Pancreas (tissue), 10 donors: ENCODE data around the gene TMOD1. TPM values are rescaled to one million over a fixed set of nuclear protein-coding genes. Genes with fewer than 3 reads are reported as not detected.

ENCODE experiments used
- ATAC-seq, 4 donors: fragments of 200-7000 bp; cut with Tn5 transposase; one replicate each; pipeline versions ENCODE4 v1.8.0 to v1.9.1; 2020; ENCODE audit warnings: mild to moderate bottlenecking in 4 of 4, moderate library complexity in 4 of 4
- DNase-seq, 6 donors: peaks; one replicate each; pipeline ENCODE4 v3.0.0-alpha.2; 2020
- FAIRE-seq: peaks from 2 replicates; lab custom pipeline; 2012; peaks lifted over from hg19 to GRCh38; lab: Jason Lieb, UNC
- H3K27ac ChIP-seq, 4 donors: fragments of 200-600 bp; sonication (generic); 1 replicate in 3 of 4; 2 replicates in 1 of 4; pipeline versions ENCODE4 v1.5.0 to v1.8.0; 2020
- H3K27me3 ChIP-seq, 4 donors: fragments of 200-600 bp; one replicate each; pipeline ENCODE4 v1.8.0; 2021
- H3K36me3 ChIP-seq, 3 donors: fragments of 200-600 bp; sonication (generic) in 1 of 3; one replicate each; pipeline versions ENCODE4 v1.5.0 to v1.8.0; 2020 to 2021
- H3K4me1 ChIP-seq, 3 donors: fragments of 200-600 bp; one replicate each; pipeline ENCODE4 v1.8.0; 2021
- H3K4me3 ChIP-seq, 4 donors: fragments of 200-600 bp; sonication (generic) in 2 of 4; one replicate each; pipeline versions ENCODE4 v1.5.0 to v1.8.0; 2020 to 2021
- H3K9me3 ChIP-seq, 4 donors: fragments of 200-600 bp; one replicate each; pipeline ENCODE4 v1.8.0; 2021
- WGBS, 2 donors: extraction: QIAGEN DNeasy Blood & Tissue Kit; methylation state at CpG; one replicate each; pipeline ENCODE4 v1.1.7; 2013; 5-methylcytosine and 5-hydroxymethylcytosine counted together
- intact Hi-C, 3 donors: fragments of 100-400 bp; cut with DNase I; formaldehyde crosslinking; loops; one replicate each; pipeline versions ENCODE4 v1.11.1 to v1.14.2; 2022
- polyA plus RNA-seq, 2 donors: library from polyadenylated mRNA; stranded (reverse); fragments of 200-250 nt; gene quantifications; one replicate each; pipeline ENCODE4 v1.2.3, GENCODE V29; 2013
- total RNA-seq, 6 donors: library from RNA; stranded (reverse); fragmentation: NEBNext Ultra II Directional in 4 of 6; extraction: Animal tissue kit (Norgen Biotek cat#: 25700) in 4 of 6; gene quantifications; one replicate each; pipeline versions ENCODE4 v1.2.1 to v1.2.4, GENCODE V29; 2021 to 2023
- TF ChIP-seq, protein P1 (sequence below), 4 donors: fragments of 200-600 bp; sonication (generic) in 3 of 4; IDR thresholded peaks; one replicate each; pipeline versions ENCODE4 v1.5.0 to v1.8.0; 2021; ENCODE audit warnings: antibody characterized with exemption in 4 of 4
- donor health status: healthy with polysubstance abuse.
- donor health status: DM: no; HTN: no; CAD: no; lungs with moderate emphysema.
- donor health status: DM: no; HTN: no; CAD: no.
- donor health status: control.
- donor health status: control.
- donor health status: Bipolar disorder and iron deficiency.
- donor health status: DM: yes; HTN: yes; CAD: no.
- donor health status: DM: no; HTN: no; CAD: no.
- donor health status: DM: no; HTN: no; CAD: no.
- donor health status: DM: yes; HTN: yes; CAD: no.

TMOD1 gene
- total and polyA plus RNA-seq, 8 donors, result 8.4 to 28.7 (median 12.3) TPM

DNA sequence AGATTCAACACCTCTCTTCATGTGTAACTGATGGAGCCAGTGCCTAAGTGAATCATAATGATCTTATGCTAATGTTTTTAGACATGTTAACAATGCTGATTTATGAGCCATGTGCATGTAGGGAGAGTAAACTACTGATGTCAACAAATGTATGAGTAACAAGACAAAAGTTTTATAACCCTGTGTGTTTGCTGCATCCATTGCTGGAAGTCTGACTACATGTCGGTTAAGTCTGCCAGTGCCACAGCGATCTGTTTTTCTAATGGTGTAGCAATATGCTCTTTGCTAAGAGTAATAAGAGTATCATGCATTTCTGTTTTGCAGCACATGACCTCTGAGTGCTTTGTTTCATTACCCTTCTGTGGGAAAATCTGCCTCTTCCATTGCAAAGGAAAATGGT is 26.4 kb upstream of the TMOD1 start:
- H3K4me3 ChIP-seq, result no peak overlapping the region
- H3K9me3 ChIP-seq, result no peaks in the 10 kb centered on the region
- ATAC-seq (no peak), DNase-seq (no peak), FAIRE-seq (no peak)
- H3K27me3 ChIP-seq, result no peaks in the 10 kb centered on the region
- no peaks in the 10 kb centered on the region for H3K4me1 ChIP-seq
- H3K36me3 ChIP-seq, result peaks cover 0 to 12% (median 0%) of the 10 kb centered on the region in 3 donors
- H3K27ac ChIP-seq, result no peak overlapping the region
- intact Hi-C loops, result no loop called here
- TF ChIP-seq, protein P1, sequence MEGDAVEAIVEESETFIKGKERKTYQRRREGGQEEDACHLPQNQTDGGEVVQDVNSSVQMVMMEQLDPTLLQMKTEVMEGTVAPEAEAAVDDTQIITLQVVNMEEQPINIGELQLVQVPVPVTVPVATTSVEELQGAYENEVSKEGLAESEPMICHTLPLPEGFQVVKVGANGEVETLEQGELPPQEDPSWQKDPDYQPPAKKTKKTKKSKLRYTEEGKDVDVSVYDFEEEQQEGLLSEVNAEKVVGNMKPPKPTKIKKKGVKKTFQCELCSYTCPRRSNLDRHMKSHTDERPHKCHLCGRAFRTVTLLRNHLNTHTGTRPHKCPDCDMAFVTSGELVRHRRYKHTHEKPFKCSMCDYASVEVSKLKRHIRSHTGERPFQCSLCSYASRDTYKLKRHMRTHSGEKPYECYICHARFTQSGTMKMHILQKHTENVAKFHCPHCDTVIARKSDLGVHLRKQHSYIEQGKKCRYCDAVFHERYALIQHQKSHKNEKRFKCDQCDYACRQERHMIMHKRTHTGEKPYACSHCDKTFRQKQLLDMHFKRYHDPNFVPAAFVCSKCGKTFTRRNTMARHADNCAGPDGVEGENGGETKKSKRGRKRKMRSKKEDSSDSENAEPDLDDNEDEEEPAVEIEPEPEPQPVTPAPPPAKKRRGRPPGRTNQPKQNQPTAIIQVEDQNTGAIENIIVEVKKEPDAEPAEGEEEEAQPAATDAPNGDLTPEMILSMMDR (IDR thresholded peaks at IDR 0.05), result no peak
- 88 to 98% methylated on average over 2 of the region's 2 CpGs for WGBS, 2 donors

DNA sequence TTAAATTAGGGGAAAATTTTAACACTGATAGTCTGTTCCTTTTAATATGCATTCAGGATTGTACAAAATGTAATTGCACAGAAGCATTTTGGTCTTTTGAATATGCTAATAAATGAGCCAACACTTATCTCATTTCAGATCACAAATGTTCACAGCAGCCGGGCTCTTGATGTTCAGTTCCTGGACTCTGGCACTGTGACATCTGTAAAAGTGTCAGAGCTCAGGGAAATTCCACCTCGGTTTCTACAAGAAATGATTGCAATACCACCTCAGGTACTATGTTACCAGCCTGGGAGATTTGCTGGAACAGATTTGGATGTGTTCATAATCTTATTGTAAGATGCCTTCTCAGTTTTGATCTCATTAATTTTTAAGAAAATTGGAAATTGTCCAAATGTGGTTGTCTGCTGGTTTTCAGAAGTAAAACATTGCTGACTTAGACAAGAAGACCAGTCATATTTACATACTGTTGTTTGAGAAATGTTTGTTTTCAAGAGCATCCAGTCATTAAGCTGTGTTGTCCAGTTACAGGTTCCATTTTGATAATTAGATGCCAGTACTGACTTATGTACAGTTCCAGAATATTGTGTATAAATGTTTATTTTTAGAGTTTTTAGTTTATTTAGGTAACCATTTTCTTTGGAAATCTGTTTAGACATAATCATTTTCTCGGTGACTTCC is 23.0 kb upstream of the TMOD1 start:
- TF ChIP-seq, protein P1 (IDR thresholded peaks at IDR 0.05), result no peak
- Histone ChIP-seq H3K4me1 (no peaks in the 10 kb centered on the region), H3K4me3 (no peak overlapping the region), H3K27ac (no peak overlapping the region), H3K9me3 (no peaks in the 10 kb centered on the region), H3K27me3 (no peaks in the 10 kb centered on the region), H3K36me3 (peaks cover 0 to 25% (median 3%) of the 10 kb centered on the region in 3 donors)
- FAIRE-seq (no peak), ATAC-seq (peak in 3 of 4 donors; percentile 42 to 60 (median 48)), DNase-seq (no peak)
- 40% methylated on average over 3 of the region's 3 CpGs for WGBS, 2 donors
- intact Hi-C loops, result no loop called here

DNA sequence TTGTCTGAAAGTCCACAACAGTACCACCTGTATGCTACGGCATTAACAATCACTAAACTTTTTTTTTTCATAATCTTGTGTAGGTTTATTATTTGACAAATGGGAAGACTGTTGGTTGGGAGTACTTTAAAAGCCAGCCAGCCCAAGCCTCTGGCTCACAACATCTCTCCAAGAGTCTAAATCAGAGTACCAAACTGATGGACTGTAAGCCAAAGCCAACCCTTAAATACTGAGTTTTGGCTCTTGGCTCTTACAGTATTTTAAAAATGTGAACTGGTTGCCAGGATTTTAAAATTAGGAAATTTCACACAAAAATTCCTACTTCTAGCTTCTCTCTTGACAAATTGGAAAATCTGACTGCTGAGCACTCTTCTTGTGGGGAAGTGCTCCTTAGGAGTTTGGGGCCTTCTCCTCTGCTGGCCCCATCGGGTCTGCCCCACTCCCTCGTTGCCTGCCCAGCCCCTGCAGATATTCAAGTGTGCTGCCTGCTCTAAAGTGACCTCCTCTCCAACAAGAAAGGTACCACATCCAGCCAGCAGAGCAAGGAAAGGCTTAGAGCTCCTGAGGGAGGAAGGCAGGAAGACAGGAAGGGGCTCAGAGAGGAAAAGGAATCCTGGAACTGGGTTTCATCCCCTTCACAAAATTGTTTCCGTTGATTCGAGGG is 21.8 kb upstream of the TMOD1 start:
- ATAC-seq (no peak), DNase-seq (no peak), FAIRE-seq (no peak)
- H3K9me3 ChIP-seq, result no peaks in the 10 kb centered on the region
- TF ChIP-seq, protein P1 (IDR thresholded peaks at IDR 0.05), result no peak
- H3K27me3 ChIP-seq, result no peaks in the 10 kb centered on the region
- no peak overlapping the region for H3K27ac ChIP-seq
- H3K36me3 ChIP-seq, result peaks cover 0 to 24% (median 3%) of the 10 kb centered on the region in 3 donors
- H3K4me3 ChIP-seq, result no peak overlapping the region
- H3K4me1 ChIP-seq, result no peaks in the 10 kb centered on the region
- WGBS, 2 donors, result 78 to 87% methylated on average over 5 of the region's 5 CpGs
- intact Hi-C loops, result no loop called here

DNA sequence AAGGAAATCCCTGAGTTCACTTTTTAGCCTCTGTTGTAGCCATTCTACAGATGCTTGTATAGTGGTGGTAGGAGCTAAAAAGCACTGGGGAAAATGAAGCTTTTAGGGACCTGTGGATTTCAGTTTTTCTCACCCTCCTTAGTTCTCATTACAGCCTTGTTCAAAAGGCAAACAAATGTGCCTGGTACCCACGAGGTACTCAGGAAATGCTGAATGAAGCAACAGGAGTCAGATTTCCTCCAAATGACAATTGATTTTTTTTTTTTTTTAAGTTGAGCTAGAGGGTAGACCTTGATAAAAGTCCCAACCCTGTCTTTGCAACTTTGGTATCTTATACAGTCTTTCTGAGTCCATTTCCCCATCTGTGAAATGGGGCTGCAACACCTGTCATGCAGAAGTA is 21.3 kb upstream of the TMOD1 start:
- peaks cover 0 to 19% (median 3%) of the 10 kb centered on the region in 3 donors for H3K36me3 ChIP-seq
- H3K4me1 ChIP-seq, result no peaks in the 10 kb centered on the region
- ATAC-seq (no peak), FAIRE-seq (no peak), DNase-seq (no peak)
- no peaks in the 10 kb centered on the region for H3K27me3 ChIP-seq
- WGBS, 2 donors, result 24 to 38% methylated on average over 1 of the region's 1 CpG
- no peak overlapping the region for H3K27ac ChIP-seq
- no peaks in the 10 kb centered on the region for H3K9me3 ChIP-seq
- intact Hi-C loops, result no loop called here
- TF ChIP-seq, protein P1 (IDR thresholded peaks at IDR 0.05), result no peak
- no peak overlapping the region for H3K4me3 ChIP-seq

DNA sequence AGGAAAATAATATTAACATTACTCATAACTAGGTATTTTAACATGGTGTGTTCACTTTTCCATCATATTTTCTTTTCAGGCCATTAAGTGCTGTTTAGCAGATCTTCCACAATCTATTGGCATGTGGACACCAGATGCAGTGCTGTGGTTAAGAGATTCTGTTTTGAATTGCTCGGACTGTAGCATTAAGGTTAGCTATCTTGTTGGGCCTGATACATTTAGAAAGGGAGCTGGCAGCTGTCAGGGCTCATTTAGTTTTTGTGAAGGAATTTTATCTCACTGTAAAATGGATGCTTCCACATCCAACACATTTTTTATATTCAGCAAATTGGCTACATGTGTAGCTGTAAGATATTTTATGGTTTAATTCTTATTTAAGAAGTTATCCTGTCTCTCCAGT is 20.7 kb upstream of the TMOD1 start:
- TF ChIP-seq, protein P1 (IDR thresholded peaks at IDR 0.05), result no peak
- WGBS, 2 donors, result 90 to 92% methylated on average over 1 of the region's 1 CpG
- no peaks in the 10 kb centered on the region for H3K9me3 ChIP-seq
- intact Hi-C loops, result no loop called here
- H3K27ac ChIP-seq, result no peak overlapping the region
- ATAC-seq, result no peak
- no peak for DNase-seq
- H3K4me1 ChIP-seq, result no peaks in the 10 kb centered on the region
- H3K27me3 ChIP-seq, result no peaks in the 10 kb centered on the region
- no peak overlapping the region for H3K4me3 ChIP-seq
- H3K36me3 ChIP-seq, result peaks cover 0 to 13% (median 3%) of the 10 kb centered on the region in 3 donors
- FAIRE-seq, result no peak
